Immature natural killer cell (primary cell): Measurements from ENCODE around the gene GBX1. TPM values are rescaled to one million over a fixed set of nuclear protein-coding genes. Genes with fewer than 3 reads are reported as not detected.

Experiments
- DNase-seq, 3 donors: peaks; one replicate each; pipeline ENCODE4 v3.0.0; 2022; ENCODE audit warnings: mixed read lengths in 1 of 3
- H3K27ac Mint-ChIP-seq, 6 donors: one replicate each; pipeline ENCODE4 v1.8.0; 2020; ENCODE audit warnings: mixed read lengths in 6 of 6, mild to moderate bottlenecking in 5 of 6, inconsistent platforms in 4 of 6, moderate library complexity in 3 of 6
- H3K27me3 Mint-ChIP-seq, 3 donors: one replicate each; pipeline ENCODE4 v1.8.0; 2020 to 2021; ENCODE audit warnings: low read depth in 3 of 3, mild to moderate bottlenecking in 3 of 3, mixed read lengths in 3 of 3, moderate library complexity in 3 of 3, inconsistent platforms in 1 of 3
- H3K36me3 Mint-ChIP-seq, 3 donors: one replicate each; pipeline ENCODE4 v1.8.0; 2020; ENCODE audit warnings: mixed read lengths in 3 of 3, inconsistent platforms in 2 of 3, mild to moderate bottlenecking in 2 of 3
- H3K4me1 Mint-ChIP-seq, 2 donors: one replicate each; pipeline ENCODE4 v1.8.0; 2020; ENCODE audit warnings: inconsistent platforms in 2 of 2, mild to moderate bottlenecking in 2 of 2, mixed read lengths in 2 of 2, moderate library complexity in 1 of 2
- H3K4me3 Mint-ChIP-seq, 5 donors: one replicate each; pipeline ENCODE4 v1.8.0; 2020; ENCODE audit warnings: mild to moderate bottlenecking in 5 of 5, mixed read lengths in 5 of 5, inconsistent platforms in 3 of 5, moderate library complexity in 3 of 5
- H3K9me3 Mint-ChIP-seq, 6 donors: one replicate each; pipeline ENCODE4 v1.8.0; 2020; ENCODE audit warnings: mild to moderate bottlenecking in 6 of 6, mixed read lengths in 6 of 6, inconsistent platforms in 4 of 6, moderate library complexity in 3 of 6
- polyA plus RNA-seq, 3 donors: library from polyadenylated mRNA; unstranded; fragments of 300-500 nt; fragmentation: Illumina TruSeq; gene quantifications; one replicate each; pipeline ENCODE4 v1.2.3, GENCODE V29; 2021

GBX1 gene
- polyA plus RNA-seq, 3 donors from 2014 or later: not detected

DNA sequence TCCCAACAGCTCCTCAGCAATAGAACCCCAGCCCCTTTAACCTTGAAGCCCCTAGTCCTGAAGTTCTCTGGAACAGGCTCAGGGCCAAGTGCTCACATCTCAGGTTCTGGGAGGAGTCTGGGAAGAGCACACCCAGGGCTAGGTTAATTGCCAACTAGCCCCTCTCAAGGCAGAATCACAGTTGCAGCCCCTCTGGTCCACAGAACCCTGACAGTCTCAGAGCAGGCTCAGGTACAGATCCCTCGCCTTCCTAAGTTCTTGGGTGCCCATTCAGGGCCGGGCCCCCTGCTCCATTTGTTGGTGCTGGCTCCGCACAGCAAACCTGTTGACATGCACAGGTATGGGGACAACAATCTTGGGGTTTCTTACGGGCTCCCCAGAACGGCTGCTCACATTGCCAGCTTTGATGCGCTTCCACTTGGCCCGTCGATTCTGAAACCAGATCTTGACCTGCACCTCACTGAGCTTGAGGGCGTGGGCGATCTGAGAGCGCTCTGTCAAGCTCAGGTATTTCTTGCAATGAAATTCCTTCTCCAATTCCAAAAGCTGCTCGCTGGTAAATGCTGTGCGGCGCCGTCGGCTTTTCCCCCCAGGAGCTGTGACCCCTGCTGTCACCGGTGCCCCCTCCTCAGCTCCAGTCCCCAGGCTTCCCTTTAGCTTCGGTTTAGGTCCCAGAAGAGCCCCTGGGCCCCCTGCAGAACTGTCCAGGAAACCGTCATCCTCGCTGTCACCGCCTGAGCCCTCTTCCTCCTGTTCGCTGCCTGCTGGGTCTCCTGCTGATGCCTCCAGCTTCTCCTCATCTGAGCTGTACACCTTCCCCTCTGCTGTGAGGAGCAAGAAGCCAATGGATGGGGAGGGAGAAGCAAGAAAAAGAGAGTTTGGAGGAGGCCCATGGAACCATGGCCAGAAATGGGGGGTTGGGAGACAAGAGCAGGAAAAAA lies 18.9 kb downstream of the GBX1 start:
- Mint-ChIP-seq H3K4me1 (no peaks in the 10 kb centered on the region), H3K4me3 (no peak overlapping the region), H3K27me3 (peaks cover 0 to 4% (median 0%) of the 10 kb centered on the region in 3 donors), H3K36me3 (peaks cover 0 to 8% (median 4%) of the 10 kb centered on the region in 3 donors), H3K27ac (no peak overlapping the region), H3K9me3 (no peaks in the 10 kb centered on the region)
- DNase-seq: no peak

DNA sequence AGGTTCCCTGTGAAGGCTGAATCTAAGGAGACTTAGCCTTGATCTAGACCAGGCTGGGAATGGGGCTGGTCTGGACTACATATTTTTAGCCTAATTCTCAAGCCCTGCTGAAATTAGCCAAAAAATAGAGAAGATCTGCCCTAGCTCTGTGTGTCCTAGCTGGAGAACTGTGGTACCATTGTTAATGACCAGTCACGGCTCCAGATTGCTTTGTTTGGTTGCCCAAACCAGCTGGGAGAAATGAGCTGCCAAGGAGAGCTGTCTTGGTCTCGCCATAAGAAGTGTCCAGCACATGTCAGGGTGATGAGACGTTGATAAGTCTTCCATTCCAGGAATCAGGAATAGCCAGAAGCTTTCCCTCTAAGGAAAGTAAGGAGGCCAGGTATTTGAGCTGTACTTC lies 20.7 kb downstream of the GBX1 start:
- DNase-seq: no peak
- H3K27ac Mint-ChIP-seq: no peak overlapping the region
- H3K4me1 Mint-ChIP-seq: no peaks in the 10 kb centered on the region
- H3K36me3 Mint-ChIP-seq: peaks cover 0 to 8% (median 4%) of the 10 kb centered on the region in 3 donors
- H3K27me3 Mint-ChIP-seq: peaks cover 0 to 4% (median 1%) of the 10 kb centered on the region in 3 donors
- no peak overlapping the region for H3K4me3 Mint-ChIP-seq
- H3K9me3 Mint-ChIP-seq: no peaks in the 10 kb centered on the region

DNA sequence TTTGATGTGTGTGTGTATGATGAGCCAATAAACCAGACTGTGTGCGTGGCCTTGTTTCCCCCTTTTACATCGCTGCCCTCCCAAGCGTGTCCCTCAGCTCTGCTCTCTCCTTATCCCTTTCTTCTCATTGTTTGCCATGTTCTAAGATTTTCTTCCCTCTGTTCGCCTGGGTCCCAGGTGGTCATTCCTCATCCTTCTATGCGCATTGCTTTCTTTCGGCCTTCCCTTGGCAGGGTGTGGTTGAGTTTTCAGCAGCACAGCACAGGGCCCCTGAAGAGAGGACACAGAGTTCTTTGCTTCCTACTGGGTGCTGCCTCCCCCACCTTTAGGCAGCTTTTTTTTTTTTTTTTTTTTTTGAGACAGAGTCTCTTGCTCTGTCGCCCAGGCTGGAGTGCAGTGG lies 23.1 kb downstream of the GBX1 start:
- Mint-ChIP-seq H3K27me3 (peaks cover 0 to 1% (median 0%) of the 10 kb centered on the region in 3 donors), H3K36me3 (peaks cover 0 to 8% (median 4%) of the 10 kb centered on the region in 3 donors), H3K4me3 (no peak overlapping the region), H3K4me1 (no peaks in the 10 kb centered on the region), H3K27ac (no peak overlapping the region), H3K9me3 (no peaks in the 10 kb centered on the region)
- DNase-seq: no peak

DNA sequence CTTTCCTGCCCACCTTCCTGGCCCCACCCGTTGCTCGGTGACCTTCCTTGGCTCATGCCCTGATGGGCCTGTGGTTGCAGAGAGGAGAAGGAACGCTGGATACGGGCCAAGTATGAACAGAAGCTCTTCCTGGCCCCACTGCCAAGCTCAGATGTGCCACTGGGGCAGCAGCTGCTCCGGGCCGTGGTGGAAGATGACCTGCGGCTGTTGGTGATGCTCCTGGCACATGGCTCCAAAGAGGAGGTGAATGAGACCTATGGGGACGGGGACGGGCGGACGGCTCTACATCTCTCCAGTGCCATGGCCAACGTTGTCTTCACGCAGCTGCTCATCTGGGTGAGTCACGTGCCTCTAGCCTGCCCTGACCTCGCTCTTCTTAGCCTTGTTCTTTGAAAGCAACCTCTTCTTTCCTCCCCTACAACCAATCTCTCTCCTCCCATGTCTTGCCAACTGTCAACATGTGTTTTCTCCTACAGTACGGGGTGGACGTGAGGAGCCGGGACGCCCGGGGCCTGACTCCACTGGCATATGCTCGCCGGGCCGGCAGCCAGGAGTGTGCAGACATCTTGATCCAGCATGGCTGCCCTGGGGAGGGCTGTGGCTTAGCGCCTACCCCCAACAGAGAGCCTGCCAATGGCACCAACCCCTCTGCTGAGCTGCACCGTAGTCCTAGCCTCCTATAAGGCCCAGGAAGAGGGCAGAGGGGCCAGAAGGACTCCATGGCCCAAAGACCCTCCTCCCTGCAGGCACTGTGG lies 24.1 kb downstream of the GBX1 start:
- Mint-ChIP-seq H3K36me3 (peaks cover 0 to 8% (median 4%) of the 10 kb centered on the region in 3 donors), H3K9me3 (no peaks in the 10 kb centered on the region), H3K4me1 (no peaks in the 10 kb centered on the region), H3K27ac (no peak overlapping the region), H3K4me3 (no peak overlapping the region), H3K27me3 (peaks cover 0 to 1% (median 0%) of the 10 kb centered on the region in 3 donors)
- DNase-seq: no peak

DNA sequence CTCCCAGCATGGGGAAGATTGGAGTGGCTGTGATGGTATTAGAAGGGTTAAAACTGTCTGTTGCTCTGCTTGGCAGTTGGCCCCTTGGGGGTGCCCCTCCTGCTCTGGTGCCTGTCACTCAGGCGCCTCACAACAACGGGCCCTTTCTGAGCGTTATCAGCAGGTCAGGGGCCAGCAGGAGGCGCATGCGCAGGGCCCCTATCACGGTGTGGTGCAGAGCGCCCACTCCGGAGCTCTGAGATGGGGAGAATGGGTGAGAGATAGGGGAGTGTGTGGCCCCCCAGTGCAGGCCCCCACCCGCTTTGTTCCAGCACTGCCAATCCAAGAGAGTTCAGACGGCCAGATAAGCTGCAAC lies 24.8 kb downstream of the GBX1 start:
- Mint-ChIP-seq H3K36me3 (peaks cover 0 to 8% (median 4%) of the 10 kb centered on the region in 3 donors), H3K4me1 (no peaks in the 10 kb centered on the region), H3K4me3 (no peak overlapping the region), H3K27me3 (peaks cover 0 to 1% (median 0%) of the 10 kb centered on the region in 3 donors), H3K9me3 (no peaks in the 10 kb centered on the region), H3K27ac (no peak overlapping the region)
- DNase-seq: no peak

DNA sequence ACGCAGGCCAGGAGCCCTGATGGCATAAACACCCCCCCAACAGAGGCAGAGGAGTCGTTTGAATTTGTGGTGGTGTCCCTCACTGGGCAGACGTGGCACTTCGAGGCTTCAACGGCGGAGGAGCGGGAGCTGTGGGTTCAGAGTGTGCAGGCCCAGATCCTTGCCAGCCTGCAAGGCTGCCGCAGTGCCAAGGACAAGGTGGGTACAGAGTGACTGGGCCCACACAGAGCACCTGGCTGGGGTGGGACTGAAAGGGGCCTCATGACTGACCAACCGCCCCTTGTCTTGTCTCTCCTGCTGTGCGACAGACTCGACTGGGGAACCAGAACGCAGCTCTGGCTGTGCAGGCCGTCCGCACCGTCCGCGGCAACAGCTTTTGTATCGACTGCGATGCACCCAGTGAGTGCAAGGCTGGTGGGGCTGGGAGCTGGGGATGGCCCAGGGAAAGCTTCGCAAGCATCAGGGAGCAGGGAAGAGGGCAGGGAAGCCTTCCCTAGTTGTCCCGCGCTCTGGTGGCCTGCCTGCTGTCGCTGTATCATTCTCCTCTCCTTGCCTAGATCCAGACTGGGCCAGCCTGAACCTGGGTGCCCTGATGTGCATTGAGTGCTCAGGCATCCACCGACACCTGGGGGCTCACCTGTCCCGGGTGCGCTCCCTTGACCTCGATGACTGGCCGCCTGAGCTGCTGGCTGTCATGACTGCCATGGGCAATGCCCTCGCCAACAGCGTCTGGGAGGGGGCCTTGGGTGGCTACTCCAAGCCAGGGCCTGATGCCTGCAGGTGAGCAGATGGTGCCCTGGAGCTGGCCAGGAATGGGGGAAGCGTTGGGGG lies 25.4 kb downstream of the GBX1 start:
- DNase-seq: no peak
- Mint-ChIP-seq H3K27ac (no peak overlapping the region), H3K27me3 (peaks cover 0 to 1% (median 0%) of the 10 kb centered on the region in 3 donors), H3K4me3 (no peak overlapping the region), H3K4me1 (no peaks in the 10 kb centered on the region), H3K36me3 (peaks cover 0 to 8% (median 4%) of the 10 kb centered on the region in 3 donors), H3K9me3 (no peaks in the 10 kb centered on the region)

DNA sequence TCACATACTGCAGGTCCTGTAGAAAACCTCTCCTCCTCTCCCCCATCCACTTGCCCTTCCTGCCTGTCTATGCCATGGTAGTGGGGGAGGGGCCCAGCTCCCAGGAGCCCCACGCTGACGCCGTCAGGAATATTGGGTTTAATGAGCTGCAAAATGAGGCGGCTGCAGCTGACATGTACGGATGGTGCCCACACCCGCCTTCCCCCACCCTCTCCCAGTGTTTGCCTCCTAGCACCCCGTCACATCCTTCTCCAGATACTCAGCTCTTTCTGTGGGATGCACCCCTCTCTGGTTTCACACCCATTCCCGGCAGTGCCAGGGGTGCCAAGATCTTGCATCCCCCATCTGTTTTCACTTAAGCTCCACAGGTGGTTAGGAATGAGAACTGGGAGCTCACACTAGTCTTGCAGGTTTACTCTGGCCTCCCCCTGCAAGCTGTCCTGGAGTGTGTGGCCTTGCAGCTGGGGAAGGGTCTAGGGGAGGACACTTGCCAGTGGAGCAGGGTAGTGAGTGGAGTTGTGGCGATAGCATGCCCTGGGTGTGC lies 26.1 kb downstream of the GBX1 start:
- Mint-ChIP-seq H3K9me3 (no peaks in the 10 kb centered on the region), H3K27ac (no peak overlapping the region), H3K27me3 (peaks cover 0 to 1% (median 0%) of the 10 kb centered on the region in 3 donors), H3K4me1 (no peaks in the 10 kb centered on the region), H3K4me3 (no peak overlapping the region), H3K36me3 (peaks cover 0 to 8% (median 4%) of the 10 kb centered on the region in 3 donors)
- no peak for DNase-seq

DNA sequence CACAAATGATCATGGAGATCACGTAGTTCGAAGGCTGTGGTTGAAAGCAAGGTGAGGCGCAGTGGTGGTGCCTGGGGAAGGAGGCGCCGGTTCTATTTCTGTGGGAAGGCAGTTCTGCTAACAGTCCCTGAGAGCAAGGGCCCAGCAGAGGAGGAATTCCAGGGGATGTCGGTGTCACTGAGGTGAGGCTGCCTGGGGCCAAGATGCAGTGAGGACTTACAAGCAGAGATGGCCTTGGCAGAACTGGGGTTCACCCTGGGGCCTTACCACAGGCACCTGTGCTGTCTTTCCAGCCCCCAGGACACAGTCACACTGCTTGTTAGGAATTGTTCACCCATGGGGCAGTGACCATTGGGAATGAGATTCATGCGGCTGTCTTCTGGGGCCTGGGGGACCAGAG lies 26.7 kb downstream of the GBX1 start:
- no peak for DNase-seq
- Mint-ChIP-seq H3K27ac (no peak overlapping the region), H3K27me3 (peaks cover 0 to 1% (median 0%) of the 10 kb centered on the region in 3 donors), H3K9me3 (no peaks in the 10 kb centered on the region), H3K4me3 (no peak overlapping the region), H3K36me3 (peaks cover 0 to 8% (median 4%) of the 10 kb centered on the region in 3 donors), H3K4me1 (no peaks in the 10 kb centered on the region)

DNA sequence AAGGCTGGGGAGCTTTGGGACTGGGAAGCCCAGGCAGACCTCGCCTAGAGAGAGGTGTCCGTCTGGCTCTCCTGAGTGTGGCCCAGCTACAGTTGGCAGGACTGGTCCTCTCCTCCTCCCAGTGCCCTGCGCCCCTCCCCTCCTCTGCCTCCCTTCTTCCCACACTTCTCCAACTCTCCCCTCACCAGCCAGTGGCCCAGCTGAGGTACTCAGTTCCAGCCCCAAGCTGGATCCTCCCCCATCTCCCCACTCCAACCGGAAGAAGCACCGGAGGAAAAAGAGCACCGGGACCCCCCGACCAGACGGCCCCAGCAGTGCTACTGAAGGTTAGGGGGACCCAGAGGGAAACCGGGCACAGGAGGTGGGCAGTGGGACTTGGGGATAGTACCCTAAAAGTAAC lies 27.7 kb downstream of the GBX1 start:
- peaks cover 0 to 1% (median 0%) of the 10 kb centered on the region in 3 donors for H3K27me3 Mint-ChIP-seq
- H3K9me3 Mint-ChIP-seq: no peaks in the 10 kb centered on the region
- H3K27ac Mint-ChIP-seq: no peak overlapping the region
- no peak overlapping the region for H3K4me3 Mint-ChIP-seq
- H3K36me3 Mint-ChIP-seq: peaks cover 0 to 8% (median 4%) of the 10 kb centered on the region in 3 donors
- H3K4me1 Mint-ChIP-seq: no peaks in the 10 kb centered on the region
- DNase-seq: no peak

DNA sequence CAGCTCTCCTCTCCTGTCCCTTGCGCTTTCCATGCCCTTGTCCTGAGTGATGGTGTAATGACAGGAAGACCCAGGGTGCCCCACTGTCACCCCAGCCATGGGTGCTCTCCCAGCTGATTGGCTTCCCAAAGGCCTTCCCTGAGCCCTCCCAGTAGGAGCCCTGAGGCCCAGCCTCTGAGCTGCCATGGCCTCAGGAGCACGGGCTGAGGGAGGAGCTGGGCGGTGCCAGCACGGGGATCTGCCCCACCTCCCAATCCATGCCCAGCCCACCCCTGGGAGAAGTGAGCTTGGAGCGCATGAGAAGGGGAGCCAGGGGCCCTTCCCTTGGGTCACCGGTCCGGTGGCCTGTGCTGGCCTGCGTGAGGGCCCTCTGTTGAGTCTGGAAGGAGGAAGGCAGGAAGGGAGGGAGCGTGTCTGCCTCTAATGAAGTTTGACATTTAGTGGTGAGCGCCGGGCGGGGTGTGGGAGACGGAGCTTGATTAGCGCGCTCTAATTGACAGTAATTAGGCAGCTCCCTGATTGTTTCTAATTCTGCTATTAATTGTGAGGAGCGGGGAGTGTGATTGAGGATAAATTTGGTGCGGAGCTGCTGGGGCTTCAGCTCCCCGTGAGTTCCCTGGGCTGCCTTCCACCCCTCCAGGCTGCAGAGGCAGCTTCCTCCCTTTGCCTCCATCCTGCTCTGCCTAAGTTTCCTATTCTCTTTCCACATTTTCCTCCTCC lies 28.3 kb downstream of the GBX1 start:
- Mint-ChIP-seq H3K36me3 (peaks cover 0 to 5% (median under 1%) of the 10 kb centered on the region in 3 donors), H3K27me3 (peaks cover 0 to 1% (median 0%) of the 10 kb centered on the region in 3 donors), H3K9me3 (no peaks in the 10 kb centered on the region), H3K27ac (no peak overlapping the region), H3K4me1 (no peaks in the 10 kb centered on the region), H3K4me3 (no peak overlapping the region)
- DNase-seq: no peak

DNA sequence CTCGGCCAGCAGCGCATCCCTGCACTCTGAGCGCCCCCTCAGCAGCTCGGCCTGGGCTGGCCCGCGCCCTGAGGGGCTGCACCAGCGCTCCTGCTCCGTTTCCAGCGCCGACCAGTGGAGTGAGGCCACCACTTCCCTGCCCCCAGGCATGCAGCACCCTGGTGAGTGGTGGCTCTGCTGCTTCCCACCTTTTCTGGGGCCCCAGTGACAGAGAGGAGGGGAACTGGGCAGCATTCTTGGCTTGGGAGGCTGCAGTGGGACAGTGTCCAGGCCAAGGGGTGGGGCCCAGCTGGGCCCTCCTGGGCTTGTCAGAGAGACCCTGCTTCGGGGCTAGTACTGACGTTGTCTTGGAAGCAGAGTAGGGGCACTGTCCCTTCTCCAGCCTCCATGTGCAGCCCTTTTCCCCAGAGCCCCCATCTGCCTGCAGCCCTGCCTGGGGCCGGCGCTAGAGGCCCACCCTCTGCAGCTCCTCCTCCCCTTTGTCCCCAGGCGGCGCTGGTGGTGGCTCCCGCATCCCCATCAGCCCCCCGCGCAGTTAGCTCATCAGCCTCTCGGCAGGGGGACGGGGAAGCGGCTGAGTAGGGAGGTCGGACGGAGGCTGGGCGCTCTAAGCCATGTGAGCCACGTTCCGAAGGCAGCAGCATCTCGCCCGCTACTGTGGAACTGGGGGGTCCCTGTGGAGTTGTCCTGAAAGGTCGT lies 29.2 kb downstream of the GBX1 start:
- Mint-ChIP-seq H3K4me3 (no peak overlapping the region), H3K4me1 (no peaks in the 10 kb centered on the region), H3K9me3 (no peaks in the 10 kb centered on the region), H3K27me3 (peaks cover 0 to 1% (median 0%) of the 10 kb centered on the region in 3 donors), H3K27ac (no peak overlapping the region), H3K36me3 (no peaks in the 10 kb centered on the region)
- DNase-seq: no peak

DNA sequence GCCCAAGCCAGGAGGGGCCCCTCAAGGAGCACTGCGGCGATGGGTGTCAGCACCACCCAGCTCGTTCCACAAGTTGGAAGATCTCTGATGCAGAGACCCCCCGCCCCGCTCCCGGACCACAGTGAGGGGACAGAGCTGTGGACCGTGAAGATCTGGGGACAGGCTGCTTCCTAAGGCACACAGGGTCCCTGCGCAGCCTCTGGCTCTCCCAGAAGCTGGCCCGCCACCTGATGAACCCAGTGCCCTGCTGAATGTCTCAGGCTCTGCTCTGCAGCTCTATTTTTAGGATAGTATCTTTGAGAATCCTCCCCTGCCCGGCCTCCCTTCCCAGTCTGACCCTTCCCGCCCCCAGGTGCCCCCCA lies 29.7 kb downstream of the GBX1 start:
- DNase-seq: no peak
- Mint-ChIP-seq H3K4me3 (no peak overlapping the region), H3K27me3 (no peaks in the 10 kb centered on the region), H3K27ac (no peak overlapping the region), H3K4me1 (no peaks in the 10 kb centered on the region), H3K9me3 (no peaks in the 10 kb centered on the region), H3K36me3 (peaks cover 0 to 1% (median 0%) of the 10 kb centered on the region in 3 donors)
